NCI-H1417 treated with DMSO at 0.1 percent for 48 hours (cell line): ENCODE data around the gene SPACDR.
A peak's percentile ranks its signal among the peaks of the same experiment; 100 is the strongest.

ENCODE experiments used
- DNase-seq: peaks from one replicate; lab custom pipeline; 2025; lab: John Stamatoyannopoulos, UW

Gene SPACDR

GRCh38 chr7:100434297-100435144 is 29.5 kb downstream of the SPACDR start:
- no peak for DNase-seq

DNA sequence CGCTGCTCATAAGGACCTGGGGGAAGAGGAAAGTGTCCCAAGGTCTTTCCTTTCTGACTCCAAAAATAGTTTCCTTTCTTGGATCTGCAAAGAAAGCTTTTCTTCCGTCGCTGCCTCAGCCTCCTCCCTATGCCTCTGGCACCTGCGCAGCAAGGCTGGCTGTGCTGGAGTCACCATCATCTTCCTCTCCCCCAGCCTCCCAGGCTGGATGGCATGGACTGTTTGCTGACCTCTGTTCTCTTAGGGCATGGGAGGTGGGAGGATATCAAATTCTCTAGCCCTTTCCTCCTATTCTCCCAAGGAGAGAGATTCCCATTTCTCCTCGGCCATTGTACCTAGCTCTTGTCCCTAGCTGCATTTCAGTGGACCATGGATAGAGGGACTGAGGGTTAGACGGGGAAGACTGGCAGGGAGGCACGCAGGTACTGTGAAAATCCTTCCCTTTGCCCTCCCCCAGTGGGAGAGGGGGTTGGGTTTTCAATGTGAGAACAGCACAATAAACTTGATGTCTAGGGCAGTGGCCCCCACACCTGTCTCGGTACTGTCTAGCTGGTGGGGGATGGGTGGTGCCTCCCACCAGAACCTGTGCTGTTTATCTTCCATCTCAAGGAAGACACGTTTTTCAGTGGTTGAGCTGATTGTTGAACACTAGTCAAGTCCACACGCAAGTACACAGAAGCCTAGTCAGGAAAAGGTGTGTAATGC is 30.3 kb downstream of the SPACDR start:
- no peak for DNase-seq

DNA sequence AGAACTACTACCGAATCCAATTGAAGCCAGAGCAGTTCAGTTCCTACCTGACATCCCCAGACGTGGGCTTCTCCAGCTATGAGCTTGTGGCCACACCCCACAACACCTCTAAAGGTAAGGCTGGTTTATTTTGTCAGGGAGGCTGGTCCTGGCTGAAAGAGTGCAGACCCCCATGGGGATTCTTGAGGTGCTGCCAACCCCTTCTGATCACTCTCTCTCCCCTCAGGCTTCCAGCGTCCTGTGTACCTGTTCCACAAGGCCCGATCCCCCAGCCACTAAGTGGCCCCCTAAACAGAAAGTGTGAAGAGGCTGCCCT is 30.8 kb downstream of the SPACDR start:
- DNase-seq = no peak

DNA sequence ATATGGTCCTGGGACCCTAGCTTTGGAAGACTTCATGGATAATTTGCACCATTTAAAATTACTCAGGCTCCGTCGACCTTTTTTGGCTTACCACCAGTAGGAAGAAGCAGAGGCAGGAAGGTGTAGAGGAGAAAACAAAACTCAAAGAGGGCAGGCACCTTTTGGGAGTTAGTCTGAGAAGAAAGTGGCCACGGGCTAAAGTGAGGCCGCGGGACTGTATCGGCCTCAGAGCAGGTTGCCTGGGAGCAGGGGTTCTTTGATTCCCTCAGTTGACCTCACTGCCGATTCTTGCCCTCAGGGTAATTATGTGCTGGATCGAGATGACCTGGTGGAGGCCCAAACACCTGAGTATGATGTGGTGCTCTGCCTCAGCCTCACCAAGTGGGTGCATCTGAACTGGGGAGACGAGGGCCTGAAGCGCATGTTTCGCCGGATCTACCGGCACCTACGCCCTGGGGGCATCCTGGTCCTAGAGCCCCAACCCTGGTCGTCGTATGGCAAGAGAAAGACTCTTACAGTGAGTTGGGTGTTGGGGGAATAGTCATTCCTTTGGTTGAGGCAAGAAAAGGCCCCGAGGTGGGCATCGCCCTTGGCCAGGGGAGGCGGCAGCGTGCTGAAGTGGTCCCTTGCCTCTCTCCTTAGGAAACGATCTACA is 31.3 kb downstream of the SPACDR start:
- DNase-seq = no peak

- DNase-seq = no peak
These were observed 32.0 kb downstream of the SPACDR start for GRCh38 chr7:100432053-100432452.

DNA sequence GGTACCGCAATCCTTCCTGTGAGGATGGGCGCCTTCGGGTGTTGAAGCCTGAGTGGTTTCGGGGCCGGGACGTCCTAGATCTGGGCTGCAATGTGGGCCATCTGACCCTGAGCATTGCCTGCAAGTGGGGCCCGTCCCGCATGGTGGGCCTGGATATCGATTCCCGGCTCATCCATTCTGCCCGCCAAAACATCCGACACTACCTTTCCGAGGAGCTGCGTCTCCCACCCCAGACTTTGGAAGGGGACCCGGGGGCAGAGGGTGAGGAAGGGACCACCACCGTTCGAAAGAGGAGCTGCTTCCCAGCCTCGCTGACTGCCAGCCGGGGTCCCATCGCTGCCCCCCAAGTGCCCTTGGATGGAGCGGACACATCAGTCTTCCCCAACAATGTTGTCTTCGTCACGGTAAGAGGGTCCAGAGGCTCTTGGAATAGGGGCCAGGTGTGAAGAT is 32.7 kb downstream of the SPACDR start:
- no peak for DNase-seq

DNA sequence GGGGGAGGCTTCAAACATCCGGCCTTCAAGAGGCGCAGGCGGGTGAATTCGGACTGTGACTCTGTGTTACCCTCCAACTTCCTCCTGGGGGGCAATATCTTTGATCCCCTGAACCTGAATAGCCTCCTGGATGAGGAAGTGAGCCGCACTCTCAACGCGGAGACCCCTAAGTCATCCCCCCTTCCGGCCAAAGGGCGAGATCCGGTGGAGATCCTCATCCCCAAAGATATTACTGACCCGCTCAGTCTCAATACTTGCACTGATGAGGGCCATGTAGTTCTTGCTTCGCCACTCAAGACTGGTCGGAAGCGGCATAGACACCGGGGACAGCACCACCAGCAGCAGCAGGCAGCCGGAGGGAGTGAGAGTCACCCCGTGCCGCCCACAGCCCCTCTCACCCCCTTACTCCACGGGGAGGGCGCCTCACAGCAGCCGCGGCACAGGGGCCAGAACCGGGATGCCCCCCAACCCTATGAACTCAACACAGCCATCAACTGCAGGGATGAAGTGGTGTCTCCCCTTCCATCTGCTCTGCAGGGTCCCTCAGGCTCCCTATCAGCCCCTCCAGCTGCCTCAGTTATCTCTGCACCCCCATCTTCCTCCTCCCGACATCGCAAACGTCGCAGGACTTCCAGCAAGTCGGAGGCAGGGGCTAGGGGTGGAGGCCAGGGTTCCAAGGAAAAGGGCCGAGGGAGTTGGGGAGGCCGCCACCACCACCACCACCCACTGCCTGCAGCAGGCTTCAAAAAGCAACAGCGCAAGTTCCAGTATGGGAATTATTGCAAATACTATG is 33.4 kb downstream of the SPACDR start:
- no peak for DNase-seq

GRCh38 chr7:100429637-100430492 is 34.2 kb downstream of the SPACDR start, which contains the start of gene MEPCE:
Gene MEPCE, plus strand, starts transcription at chr7:100429831. Its CDS starts 188 bp downstream, at chr7:100430019.
- peak; percentile 68 for DNase-seq

DNA sequence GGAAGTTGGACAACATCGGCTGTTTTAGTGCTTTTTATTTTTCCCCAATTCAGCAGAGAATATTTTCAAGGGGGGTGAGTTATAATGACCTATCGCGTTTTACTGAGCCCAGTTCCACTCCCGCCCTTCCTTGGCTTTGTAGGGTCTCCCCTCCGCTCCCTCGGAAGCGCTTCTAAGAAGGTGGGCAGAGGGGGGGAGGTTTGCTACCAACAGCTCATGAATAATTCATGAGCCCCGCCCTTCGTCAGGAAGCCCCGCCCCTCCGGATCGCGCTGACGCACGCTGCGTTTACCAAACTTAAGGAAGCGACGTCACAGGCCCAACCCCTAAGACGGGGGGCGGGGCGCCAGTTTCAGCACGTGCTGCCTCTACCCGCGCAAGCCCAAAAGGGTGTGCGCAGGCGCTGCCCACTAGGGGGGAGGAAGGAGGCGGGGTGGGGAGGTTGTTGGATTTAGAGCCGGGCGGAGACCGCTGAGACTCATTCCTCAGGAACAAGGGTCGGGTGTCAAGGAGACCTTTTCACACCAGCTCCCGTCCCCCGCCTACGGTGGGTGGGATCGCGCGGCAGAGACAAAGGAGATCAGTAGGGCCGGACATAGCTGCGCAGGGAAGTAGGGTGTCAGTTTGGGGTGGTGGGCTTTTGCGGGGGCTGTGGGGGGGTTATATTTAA is 35.0 kb downstream of the SPACDR start:
- DNase-seq = peak; percentile 99

DNA sequence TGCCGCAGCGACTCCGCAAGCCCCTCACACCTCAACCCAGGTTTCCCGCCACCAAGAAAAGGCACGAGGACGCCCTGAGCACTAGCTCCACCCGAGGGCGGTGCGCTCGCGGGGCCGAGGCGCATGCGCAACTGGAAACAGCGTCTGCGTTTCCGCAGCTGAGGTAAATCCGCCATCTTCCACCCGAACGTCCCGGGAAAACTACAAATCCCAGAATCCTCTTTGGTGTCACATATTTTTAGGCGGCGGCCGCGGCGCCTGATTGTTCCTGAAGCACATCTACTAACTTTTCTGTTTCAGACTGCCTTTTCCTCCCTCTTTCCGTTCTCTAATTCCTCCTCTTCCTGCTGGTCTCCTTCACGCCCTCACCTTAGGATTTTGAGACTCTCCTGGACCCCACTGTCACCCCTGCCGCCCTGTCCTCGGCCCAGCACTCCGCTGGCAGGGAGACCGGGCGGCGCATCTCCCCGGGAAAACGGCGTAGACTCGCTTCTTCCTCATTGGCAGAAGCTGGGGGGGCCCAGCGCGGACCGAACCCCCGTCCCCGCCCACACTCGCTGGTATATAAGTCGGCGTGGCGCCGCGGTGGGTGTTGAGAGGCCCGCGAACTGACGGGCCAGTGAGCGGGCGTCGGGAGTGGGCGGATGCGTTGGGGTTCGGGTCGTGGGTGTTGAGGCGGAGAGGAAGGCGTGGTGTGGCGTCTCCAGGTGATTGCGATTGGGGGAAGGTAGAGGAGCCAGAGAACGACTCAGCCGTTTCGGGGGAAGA is 35.7 kb downstream of the SPACDR start, which contains the start of gene ZCWPW1:
TSS of gene ZCWPW1 (minus strand) at position 505 of the 768 bp plus-strand sequence. CDS start 8,054 bp downstream, outside the sequence.
- peak; percentile 93 for DNase-seq

- no peak for DNase-seq
These were observed 36.3 kb downstream of the SPACDR start for GRCh38 chr7:100427762-100428198.

DNA sequence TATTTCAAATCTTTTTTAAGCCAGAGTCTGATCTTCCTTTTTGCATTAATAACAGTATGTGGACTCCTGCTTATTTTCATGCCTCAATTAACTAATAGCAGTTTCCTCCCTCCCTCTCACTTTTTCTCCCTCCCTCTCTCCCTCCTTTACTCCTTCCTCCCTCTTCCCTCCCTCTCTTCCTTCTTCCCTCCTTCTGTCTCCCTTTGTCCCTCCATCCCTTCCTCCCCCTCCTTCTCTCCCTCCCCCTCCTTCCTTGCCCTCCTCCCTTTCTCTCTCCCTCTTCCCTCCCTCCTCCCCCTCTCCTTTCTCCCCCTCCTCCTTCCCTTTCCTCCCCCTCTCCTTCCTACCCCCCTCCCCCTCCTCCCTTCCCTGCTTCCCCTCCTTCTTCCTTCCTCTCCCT is 37.5 kb downstream of the SPACDR start:
- no peak for DNase-seq

GRCh38 chr7:100425347-100425746 is 38.7 kb downstream of the SPACDR start:
- no peak for DNase-seq

GRCh38 chr7:100423315-100423714 is 40.7 kb downstream of the SPACDR start:
- DNase-seq = no peak

DNA sequence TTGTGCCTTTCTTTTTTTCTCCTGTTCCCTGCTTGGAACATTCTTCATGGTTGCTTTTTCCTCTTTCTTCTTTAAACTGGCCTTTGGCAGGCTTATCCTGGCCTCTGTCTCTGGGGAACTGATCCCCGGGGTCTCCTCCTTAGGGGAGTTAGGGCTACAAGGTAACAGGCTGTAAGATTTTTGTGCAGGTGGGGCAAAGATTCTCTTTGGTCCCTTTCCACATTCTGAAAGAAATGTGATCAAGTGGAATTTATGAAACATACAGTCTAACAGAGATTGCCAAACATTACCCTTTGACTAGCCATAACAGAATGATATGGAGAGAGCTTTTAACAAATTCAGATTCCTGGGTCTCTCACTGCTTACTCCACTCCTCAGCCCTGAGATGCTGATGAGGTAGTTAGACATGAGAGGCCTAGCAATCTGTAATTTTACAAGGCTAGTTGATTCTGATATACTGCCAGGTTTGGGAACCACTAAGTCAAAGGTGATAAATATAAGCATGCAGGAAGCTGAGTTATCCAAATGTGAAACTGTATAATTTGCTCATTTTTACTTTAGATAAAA is 44.3 kb downstream of the SPACDR start:
- no peak for DNase-seq

DNA sequence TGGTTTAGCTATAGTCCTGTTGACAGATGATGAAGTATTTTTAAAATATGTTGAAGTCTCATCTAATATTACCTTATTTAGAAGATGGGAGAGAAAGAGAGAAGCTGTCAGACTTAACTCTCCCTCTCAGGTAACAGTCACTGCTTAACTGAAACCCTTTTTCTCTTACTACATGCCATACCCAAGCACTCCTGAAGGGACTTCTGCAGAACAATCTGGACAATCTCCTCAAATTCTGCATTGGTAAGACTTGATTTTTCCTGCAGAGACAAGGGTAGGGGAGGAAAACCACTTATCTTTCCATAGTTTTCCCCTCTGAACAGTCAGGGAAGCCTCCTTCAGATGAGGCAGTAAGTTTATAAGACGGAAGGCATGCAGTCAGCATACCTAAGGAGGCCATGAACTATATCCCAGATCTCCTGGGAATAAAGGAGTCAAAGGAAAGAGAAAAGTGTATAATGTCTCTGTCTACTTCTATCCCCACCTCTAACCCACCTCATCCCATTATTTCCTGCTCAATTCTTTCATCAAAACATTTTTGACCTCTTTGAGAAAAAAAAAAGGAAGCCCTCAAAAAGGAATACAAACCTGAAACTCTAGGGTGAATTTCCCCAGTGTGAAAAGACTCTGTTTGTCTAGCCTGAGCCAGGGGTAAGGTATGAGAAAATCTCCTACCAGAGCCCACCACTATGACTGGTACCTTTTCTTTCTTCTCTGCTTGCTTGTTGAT is 45.0 kb downstream of the SPACDR start:
- no peak for DNase-seq

GRCh38 chr7:100415448-100415847 is 48.6 kb downstream of the SPACDR start:
- DNase-seq = no peak

DNA sequence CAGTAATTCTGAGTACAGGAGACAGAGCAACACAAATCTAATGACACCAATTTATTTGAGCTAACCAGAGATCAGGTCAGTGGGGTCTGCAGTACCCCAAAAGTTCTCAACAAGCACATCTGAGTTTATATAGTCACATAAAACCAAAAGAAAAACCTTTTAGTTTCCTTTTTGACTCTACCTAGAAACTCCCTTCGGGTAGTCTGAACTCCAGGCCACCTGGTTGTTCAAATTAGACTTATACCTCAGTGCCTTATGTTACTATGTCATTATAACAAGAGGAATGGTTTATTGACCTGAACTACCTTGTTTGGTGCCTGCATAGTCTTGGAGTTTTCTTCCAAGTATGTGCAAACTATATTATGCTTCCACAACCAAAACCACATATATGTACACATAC is 50.2 kb downstream of the SPACDR start:
- no peak for DNase-seq
